ENCODE results near the gene CRYL1.

GRCh38 chr13:20462533-20462915, 63.1 kb downstream of the CRYL1 start:
- TF ChIP-seq SIN3A (IDR thresholded peaks at IDR 0.05; ENCODE audit: borderline replicate concordance, insufficient read depth, low read length): no peak
- no peak for TF ChIP-seq REST (IDR thresholded peaks at IDR 0.05; ENCODE audit: insufficient read depth in 1 of 2, low read depth in 2 of 2, low read length in 2 of 2)
- no peak for TF ChIP-seq POLR2AphosphoS5 (IDR thresholded peaks at IDR 0.05; ENCODE audit: low read depth, low read length)
- TF ChIP-seq TAF1 (IDR thresholded peaks at IDR 0.05; ENCODE audit: borderline replicate concordance, insufficient read depth, low read length): no peak
